OCI-LY1 (cell line): ENCODE data around the gene SEMA5A.

Experiments
- EZH2 ChIP-seq: fragments of 200-600 bp; sonication (generic), shearing (Covaris generic); IDR thresholded peaks from 2 replicates; pipeline ENCODE4 v1.8.0; 2017; ENCODE audit warnings: borderline replicate concordance, mixed run types, mild to moderate bottlenecking, antibody characterized with exemption, low read length, moderate library complexity, mixed read lengths
- TF ChIP-seq, protein P1 (sequence below): fragments of 200-600 bp; sonication (generic), shearing (Covaris generic); IDR thresholded peaks from 2 replicates; pipeline ENCODE4 v1.5.1; 2017; ENCODE audit warnings: mild to moderate bottlenecking, antibody characterized with exemption, low read length, moderate library complexity, mixed read lengths

DNA sequence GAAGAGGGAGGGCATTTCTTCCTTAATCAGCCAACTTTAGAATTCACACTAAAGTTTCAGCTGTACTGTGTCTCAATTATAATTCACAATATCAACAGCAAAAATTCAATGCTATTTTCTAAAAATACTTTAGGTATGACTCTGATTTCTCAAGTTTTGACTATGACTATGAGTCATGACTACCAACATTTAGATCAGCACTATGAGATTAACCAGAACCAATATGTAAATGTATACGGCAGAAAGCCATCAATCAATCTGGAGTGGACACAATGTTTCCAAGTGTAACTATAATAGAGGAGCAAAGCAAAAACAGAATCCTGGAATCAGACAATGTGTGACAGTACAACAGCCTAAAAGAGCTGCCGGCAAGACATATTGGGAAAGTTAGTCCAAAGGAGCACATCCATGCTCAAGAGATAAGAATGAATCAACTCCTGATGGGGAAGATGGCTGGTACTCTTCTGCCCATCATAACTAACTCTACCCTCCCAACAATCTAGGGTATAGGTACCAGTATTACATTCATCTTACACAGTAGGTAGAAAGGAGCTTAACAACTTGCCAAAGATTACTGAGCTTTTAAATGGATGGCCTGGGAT is 294.4 kb downstream of the SEMA5A start:
- TF ChIP-seq, protein P1, sequence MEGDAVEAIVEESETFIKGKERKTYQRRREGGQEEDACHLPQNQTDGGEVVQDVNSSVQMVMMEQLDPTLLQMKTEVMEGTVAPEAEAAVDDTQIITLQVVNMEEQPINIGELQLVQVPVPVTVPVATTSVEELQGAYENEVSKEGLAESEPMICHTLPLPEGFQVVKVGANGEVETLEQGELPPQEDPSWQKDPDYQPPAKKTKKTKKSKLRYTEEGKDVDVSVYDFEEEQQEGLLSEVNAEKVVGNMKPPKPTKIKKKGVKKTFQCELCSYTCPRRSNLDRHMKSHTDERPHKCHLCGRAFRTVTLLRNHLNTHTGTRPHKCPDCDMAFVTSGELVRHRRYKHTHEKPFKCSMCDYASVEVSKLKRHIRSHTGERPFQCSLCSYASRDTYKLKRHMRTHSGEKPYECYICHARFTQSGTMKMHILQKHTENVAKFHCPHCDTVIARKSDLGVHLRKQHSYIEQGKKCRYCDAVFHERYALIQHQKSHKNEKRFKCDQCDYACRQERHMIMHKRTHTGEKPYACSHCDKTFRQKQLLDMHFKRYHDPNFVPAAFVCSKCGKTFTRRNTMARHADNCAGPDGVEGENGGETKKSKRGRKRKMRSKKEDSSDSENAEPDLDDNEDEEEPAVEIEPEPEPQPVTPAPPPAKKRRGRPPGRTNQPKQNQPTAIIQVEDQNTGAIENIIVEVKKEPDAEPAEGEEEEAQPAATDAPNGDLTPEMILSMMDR: no peak
- no peak for TF ChIP-seq EZH2
